ENCODE data around the gene C19orf81. TPM values are rescaled to one million over a fixed set of nuclear protein-coding genes. Genes with fewer than 3 reads are reported as not detected.
A peak's percentile ranks its signal among the peaks of the same experiment; 100 is the strongest.
"Not testable (repeated sequence)": the region's sequence is repeated elsewhere in the genome, so short reads cannot be mapped to it uniquely, and the experiment has no call there.

The C19orf81 gene
- total and polyA plus RNA-seq, 2 donors (not counting 3 experiments of a cell fraction or from before 2014, with no cell fraction given), result 0.79 to 2.5 TPM

DNA sequence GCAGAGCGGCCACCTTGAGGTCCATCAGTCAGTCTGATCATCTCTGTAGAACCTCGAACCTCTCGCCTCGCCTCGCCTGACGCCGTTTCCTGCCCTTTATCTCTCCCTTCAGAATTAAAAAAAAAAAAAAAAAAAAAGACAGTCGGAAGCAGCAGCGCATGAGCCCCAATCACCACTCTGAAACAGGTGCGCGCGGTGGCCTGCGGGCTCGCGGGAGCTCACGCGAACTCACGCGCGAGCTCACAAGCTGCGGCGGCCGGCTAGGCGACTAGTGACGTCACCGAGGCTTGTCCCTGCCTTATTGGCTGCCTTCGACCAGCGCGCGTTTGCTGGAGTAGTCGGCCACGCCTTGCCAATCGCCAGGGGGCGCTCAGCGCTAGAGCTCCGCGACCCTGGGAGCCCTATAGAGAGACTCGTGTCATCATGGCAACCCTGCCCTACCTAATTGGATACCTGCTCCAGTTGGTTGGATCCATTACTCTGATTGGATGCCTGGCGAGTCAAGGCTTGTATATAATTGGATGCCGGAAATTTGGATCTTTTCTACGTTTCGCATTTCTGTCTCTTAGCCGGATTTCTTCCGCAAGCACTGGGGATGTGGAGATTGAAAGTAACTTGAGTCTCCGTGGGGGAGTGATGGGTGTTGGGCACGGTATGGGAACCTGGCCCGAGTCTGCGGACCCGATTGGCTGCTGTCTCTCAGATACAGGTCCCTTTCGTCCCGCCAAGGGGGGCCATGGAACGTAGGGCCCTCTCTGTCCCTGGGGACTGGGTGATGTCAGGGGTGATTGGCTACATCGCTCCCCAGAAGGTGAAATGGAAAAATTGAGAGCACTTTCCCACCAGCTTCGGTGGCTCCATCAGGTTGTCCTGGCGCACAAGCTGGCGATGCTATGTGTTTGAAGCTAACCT, 41.1 kb upstream of the C19orf81 start:
- Histone ChIP-seq H3K27ac (ENCODE audit: insufficient read depth, low read depth, low read length) (no peak overlapping the region), H3K4me1 (ENCODE audit: control insufficient read depth, extremely low read depth, insufficient read depth, low read length) (no peaks in the 10 kb centered on the region), H3K9ac (replicated peaks; ENCODE audit: extremely low read depth, insufficient read depth, low read length) (no peak overlapping the region), H3K27me3 (ENCODE audit: control insufficient read depth in 2 of 2, insufficient read depth in 2 of 2, low read length in 2 of 2) (no peaks in the 10 kb centered on the region), H2AFZ (ENCODE audit: low read depth, low read length) (no peak overlapping the region), H4K20me1 (replicated peaks; ENCODE audit: control insufficient read depth, extremely low read depth, insufficient read depth, low read length) (no peaks in the 10 kb centered on the region), H3K4me3 (replicated peaks in 1 of 3; ENCODE audit: insufficient read depth in 1 of 3, low read depth in 1 of 3, low read length in 3 of 3) (no peak overlapping the region), H3K9me1 (replicated peaks; ENCODE audit: control insufficient read depth, extremely low read depth, insufficient read depth, low read length) (no peaks in the 10 kb centered on the region), H3K4me2 (ENCODE audit: insufficient read depth, low read length) (no peak overlapping the region), H3K9me3 (replicated peaks; ENCODE audit: control insufficient read depth, insufficient read depth, low read length) (no peaks in the 10 kb centered on the region), H3K36me3 (ENCODE audit: control insufficient read depth in 2 of 2, extremely low read depth in 1 of 2, insufficient read depth in 2 of 2, low read length in 2 of 2) (no peaks in the 10 kb centered on the region), H3K79me2 (ENCODE audit: control insufficient read depth, insufficient read depth, low read length) (no peaks in the 10 kb centered on the region)
- CTCF ChIA-PET, result interaction anchor here (0.6 to 1.7 kb wide), 16 partner anchors 9 to 314 kb away, joined by 3 to 15 read pairs (median 4); no protein-coding TSS in a partner anchor
- intact Hi-C loops (cut with micrococcal nuclease) (loop anchor here (2.0 to 5.0 kb wide), 3 partner anchors 51 to 175 kb away; partner anchors contain the start of gene CLEC11A), dilution Hi-C loops (cut with MboI; ENCODE audit: extremely low pct_ligation_motif_present, low sequenced_read_pairs) (no loop called here)
- FAIRE-seq (peak; percentile 84), DNase-seq (ENCODE audit: low read depth, low spot score) (peak; percentile 77)
- no TSS peak for BruUV-seq (replicated peaks)
- POLR2A ChIA-PET, result interaction anchor here (0.5 kb wide), 1 partner anchor 14 kb away, joined by 4 read pairs; no protein-coding TSS in a partner anchor
- TF ChIP-seq, protein P1, sequence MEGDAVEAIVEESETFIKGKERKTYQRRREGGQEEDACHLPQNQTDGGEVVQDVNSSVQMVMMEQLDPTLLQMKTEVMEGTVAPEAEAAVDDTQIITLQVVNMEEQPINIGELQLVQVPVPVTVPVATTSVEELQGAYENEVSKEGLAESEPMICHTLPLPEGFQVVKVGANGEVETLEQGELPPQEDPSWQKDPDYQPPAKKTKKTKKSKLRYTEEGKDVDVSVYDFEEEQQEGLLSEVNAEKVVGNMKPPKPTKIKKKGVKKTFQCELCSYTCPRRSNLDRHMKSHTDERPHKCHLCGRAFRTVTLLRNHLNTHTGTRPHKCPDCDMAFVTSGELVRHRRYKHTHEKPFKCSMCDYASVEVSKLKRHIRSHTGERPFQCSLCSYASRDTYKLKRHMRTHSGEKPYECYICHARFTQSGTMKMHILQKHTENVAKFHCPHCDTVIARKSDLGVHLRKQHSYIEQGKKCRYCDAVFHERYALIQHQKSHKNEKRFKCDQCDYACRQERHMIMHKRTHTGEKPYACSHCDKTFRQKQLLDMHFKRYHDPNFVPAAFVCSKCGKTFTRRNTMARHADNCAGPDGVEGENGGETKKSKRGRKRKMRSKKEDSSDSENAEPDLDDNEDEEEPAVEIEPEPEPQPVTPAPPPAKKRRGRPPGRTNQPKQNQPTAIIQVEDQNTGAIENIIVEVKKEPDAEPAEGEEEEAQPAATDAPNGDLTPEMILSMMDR (IDR thresholded peaks at IDR 0.05; ENCODE audit: extremely low read depth in 1 of 2, insufficient read depth in 1 of 2, low read depth in 1 of 2, low read length in 2 of 2), result peak; percentile 75 to 83
- no peak for TF ChIP-seq POLR2A (IDR thresholded peaks at IDR 0.05; ENCODE audit: low read depth, low read length)

DNA sequence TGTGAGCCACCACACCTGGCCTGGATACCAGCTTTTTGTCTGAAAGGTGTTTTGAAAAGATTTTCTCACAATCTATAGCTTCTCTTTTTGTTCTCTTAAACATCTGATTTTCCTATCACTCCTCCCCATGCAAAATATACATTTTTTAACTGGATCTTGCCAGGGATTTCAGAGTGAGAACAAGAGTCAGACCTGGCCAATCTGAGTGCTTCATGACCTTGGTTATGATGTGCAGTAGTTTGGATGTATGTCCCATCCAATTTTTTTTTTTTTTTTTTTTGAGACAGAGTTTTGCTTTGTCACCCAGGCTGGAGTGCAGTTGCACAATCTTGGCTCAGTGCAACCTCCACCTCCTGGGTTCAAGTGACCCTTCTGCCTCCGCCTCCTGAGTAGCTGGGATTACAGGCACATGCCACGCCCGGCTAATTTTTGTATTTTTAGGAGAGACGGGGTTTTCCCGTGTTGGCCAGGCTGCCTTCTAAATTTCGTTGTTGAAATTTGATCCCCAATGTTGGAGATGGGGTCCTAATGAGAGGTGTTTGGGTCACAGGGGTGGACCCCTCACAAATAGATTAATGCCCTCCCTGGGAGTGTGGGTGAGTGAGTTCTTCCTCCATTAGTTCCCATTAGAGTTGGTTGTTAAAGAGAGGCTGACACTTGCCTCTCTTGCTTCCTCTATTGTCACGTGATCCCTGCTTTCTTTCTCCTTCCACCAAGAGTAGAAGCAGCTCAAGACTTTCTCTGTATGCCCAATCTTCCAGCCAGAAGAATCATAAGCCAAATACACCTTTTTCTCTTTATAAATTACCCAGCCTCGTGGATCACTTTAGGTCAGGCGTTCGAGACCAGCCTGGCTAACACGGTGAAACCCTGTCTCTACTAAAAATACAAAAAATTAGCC, 36.5 kb upstream of the C19orf81 start:
- intact Hi-C loops (cut with micrococcal nuclease), result not testable (repeated sequence)

DNA sequence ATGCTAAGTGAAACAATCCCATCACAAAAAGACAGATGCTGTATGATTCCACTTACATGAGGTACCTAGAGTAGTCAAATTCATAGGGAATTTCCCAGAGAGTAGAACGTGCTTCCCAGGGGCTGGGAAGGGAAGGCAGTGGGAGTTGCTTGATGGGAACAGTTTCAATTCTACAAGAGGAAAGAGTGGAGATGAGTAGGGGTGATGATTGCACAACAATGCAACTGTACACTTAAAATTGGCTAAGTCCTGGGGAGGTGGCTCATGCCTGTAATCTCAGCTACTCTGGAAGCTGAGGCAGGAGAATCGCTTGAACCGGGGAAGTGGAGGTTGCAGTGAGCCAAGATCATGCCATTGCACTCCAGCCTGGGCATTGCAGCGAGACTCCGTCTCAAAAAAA, 30.9 kb upstream of the C19orf81 start:
- FAIRE-seq; BruUV-seq (replicated peaks); dilution Hi-C loops (cut with MboI; ENCODE audit: extremely low pct_ligation_motif_present, low sequenced_read_pairs): not testable (repeated sequence)

More for the DNA sequence above, 36.5 kb upstream of the C19orf81 start:
- H3K4me3 ChIP-seq (replicated peaks in 1 of 3; ENCODE audit: insufficient read depth in 1 of 3, low read depth in 1 of 3, low read length in 3 of 3); H2AFZ ChIP-seq (ENCODE audit: low read depth, low read length); DNase-seq (ENCODE audit: low read depth, low spot score); H3K27ac ChIP-seq (ENCODE audit: insufficient read depth, low read depth, low read length); H3K9ac ChIP-seq (replicated peaks; ENCODE audit: extremely low read depth, insufficient read depth, low read length); H3K4me2 ChIP-seq (ENCODE audit: insufficient read depth, low read length); H3K9me1 ChIP-seq (replicated peaks; ENCODE audit: control insufficient read depth, extremely low read depth, insufficient read depth, low read length); POLR2A ChIA-PET; H3K27me3 ChIP-seq (ENCODE audit: control insufficient read depth in 2 of 2, insufficient read depth in 2 of 2, low read length in 2 of 2); FAIRE-seq; BruUV-seq (replicated peaks); H3K9me3 ChIP-seq (replicated peaks; ENCODE audit: control insufficient read depth, insufficient read depth, low read length); H3K79me2 ChIP-seq (ENCODE audit: control insufficient read depth, insufficient read depth, low read length); dilution Hi-C loops (cut with MboI; ENCODE audit: extremely low pct_ligation_motif_present, low sequenced_read_pairs); H3K4me1 ChIP-seq (ENCODE audit: control insufficient read depth, extremely low read depth, insufficient read depth, low read length); H3K36me3 ChIP-seq (ENCODE audit: control insufficient read depth in 2 of 2, extremely low read depth in 1 of 2, insufficient read depth in 2 of 2, low read length in 2 of 2); H4K20me1 ChIP-seq (replicated peaks; ENCODE audit: control insufficient read depth, extremely low read depth, insufficient read depth, low read length): not testable (repeated sequence)
- CTCF ChIA-PET, result interaction anchor here (0.8 kb wide), 1 partner anchor 57 kb away, joined by 3 read pairs; no protein-coding TSS in a partner anchor

More for the DNA sequence above, 30.9 kb upstream of the C19orf81 start:
- H3K79me2 ChIP-seq (ENCODE audit: control insufficient read depth, insufficient read depth, low read length); H3K9me1 ChIP-seq (replicated peaks; ENCODE audit: control insufficient read depth, extremely low read depth, insufficient read depth, low read length); POLR2A ChIA-PET; H3K9me3 ChIP-seq (replicated peaks; ENCODE audit: control insufficient read depth, insufficient read depth, low read length); H3K27me3 ChIP-seq (ENCODE audit: control insufficient read depth in 2 of 2, insufficient read depth in 2 of 2, low read length in 2 of 2); H2AFZ ChIP-seq (ENCODE audit: low read depth, low read length); intact Hi-C loops (cut with micrococcal nuclease); H4K20me1 ChIP-seq (replicated peaks; ENCODE audit: control insufficient read depth, extremely low read depth, insufficient read depth, low read length); H3K27ac ChIP-seq (ENCODE audit: insufficient read depth, low read depth, low read length); H3K9ac ChIP-seq (replicated peaks; ENCODE audit: extremely low read depth, insufficient read depth, low read length); H3K4me1 ChIP-seq (ENCODE audit: control insufficient read depth, extremely low read depth, insufficient read depth, low read length); H3K4me2 ChIP-seq (ENCODE audit: insufficient read depth, low read length); CTCF ChIA-PET; H3K36me3 ChIP-seq (ENCODE audit: control insufficient read depth in 2 of 2, extremely low read depth in 1 of 2, insufficient read depth in 2 of 2, low read length in 2 of 2); DNase-seq (ENCODE audit: low read depth, low spot score); H3K4me3 ChIP-seq (replicated peaks in 1 of 3; ENCODE audit: insufficient read depth in 1 of 3, low read depth in 1 of 3, low read length in 3 of 3): not testable (repeated sequence)

All from endothelial cell of umbilical vein (primary cell).